SHP77 (cell line): Measurements from ENCODE around the gene ISG15.

Experiments used
- DNase-seq, 2 experiments: peaks; one replicate each; lab custom pipeline; 2025; lab: John Stamatoyannopoulos, UW

The ISG15 gene

DNA sequence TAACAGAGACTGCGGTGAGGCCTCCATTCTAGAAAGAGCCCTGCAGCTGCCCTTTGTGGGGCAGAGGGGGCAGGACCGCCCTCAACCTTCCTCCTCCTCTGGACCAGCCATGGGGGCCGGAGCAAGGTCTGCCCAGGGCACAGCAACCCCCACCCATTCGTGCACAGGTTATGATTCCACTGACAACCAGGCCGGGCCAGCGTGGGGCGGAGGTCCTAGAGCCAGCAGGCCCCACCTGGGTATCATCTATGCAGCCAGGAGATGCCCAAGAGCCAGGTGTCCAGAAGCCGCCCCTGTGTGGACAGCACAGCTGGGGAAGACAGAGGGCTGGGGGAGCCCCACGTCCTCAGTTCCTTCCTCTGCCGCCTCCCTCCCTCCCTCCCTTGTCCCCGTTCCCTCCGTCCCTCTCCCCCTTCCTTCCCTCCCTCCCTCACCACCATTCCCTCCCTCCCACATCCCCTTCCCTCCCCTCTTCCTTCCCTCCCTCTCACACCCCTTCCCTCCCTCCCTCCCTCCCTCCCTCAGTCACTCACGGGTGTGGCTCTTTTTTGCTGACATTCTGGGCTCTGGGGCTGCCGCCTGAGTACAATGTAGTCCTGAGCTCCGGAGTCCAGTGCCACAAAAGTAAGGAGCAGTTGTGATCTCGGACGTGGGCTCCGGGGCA is 48.5 kb downstream of the ISG15 start:
- DNase-seq = no peak

GRCh38 chr1:1062348-1063163 is 49.3 kb downstream of the ISG15 start:
- no peak for DNase-seq

DNA sequence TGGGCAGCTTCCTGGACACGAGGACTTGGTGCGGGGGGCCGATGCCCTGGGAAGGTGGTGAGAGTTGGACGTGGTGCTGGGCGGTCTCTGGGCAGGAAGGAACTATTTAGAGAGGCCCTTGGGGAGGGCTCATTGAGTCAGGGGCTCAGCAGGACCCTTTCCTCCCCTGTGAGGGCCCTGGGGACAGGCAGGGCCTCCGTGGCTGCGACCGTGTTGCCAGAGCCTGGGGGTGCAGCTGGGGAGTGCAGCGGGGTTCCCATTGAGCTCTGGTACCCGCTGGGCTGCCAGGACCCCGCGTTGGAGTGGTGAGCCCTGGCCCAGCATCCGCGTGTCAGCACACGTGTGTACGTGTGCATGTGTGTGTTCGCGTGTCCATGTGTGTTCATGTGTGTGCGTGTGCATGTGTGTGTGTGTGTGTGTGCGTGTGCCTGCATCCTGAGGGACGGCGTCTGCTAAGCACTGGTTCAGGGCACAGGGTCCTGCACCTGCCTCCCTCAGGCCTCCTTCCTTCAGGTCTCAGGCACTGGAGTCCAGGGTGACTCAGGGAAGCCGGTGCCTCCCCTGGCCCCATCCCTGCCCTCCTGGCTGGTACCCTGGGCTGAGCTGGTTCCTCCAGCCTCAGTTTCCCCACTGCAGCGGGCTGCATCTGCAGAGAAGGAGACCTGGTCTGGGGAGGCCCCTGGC is 50.1 kb downstream of the ISG15 start:
- no peak for DNase-seq
